Measurements from ENCODE around the gene LPP.

GRCh38 chr3:188153437-188154013, 432 bp upstream of the LPP start:
- TF ChIP-seq CTCF (IDR thresholded peaks at IDR 0.05 in 4 of 5, conservative IDR thresholded peaks at IDR 0.05 in 1 of 5) (no peak), POLR2A (IDR thresholded peaks at IDR 0.05) (no peak)

All from gastrocnemius medialis (tissue), 4 donors.